GM18526 (cell line): Measurements from ENCODE around the gene DPYD.

ENCODE experiments used
- POLR2A ChIP-seq: IDR thresholded peaks from 3 replicates; pipeline ENCODE4 v1.6.1; 2011; ENCODE audit not compliant: insufficient read length; ENCODE audit errors: extremely low read depth

The DPYD gene

DNA sequence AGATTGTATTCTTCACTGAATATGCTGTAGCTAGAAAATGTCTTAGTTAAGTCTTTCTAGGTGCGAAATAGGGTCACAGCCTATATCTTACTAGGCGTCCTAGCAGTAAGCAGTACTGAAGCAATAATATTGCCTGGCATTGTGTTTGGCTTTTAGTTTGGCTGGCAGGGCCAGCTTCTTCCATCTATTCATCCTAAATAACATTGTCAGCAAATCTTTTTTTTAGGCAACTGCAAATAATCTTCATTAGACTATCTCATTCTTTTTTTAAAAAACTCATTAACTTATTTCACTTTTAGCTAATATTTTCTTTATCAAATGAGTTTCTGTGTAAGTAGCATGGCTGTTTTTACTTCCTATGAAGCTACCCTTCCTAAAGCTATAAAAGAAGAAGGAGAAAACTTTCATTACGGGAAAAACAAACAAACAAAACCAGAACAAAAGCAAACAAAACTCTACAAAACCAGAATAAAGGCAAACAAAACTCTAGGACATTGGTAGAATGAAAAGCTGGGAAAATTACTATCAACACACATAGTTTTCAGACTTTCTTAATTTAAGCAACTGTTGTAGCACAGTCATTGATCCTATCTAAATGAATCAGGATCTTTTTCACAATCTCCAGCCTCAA, 506.0 kb downstream of the DPYD start:
- TF ChIP-seq POLR2A, result no peak

DNA sequence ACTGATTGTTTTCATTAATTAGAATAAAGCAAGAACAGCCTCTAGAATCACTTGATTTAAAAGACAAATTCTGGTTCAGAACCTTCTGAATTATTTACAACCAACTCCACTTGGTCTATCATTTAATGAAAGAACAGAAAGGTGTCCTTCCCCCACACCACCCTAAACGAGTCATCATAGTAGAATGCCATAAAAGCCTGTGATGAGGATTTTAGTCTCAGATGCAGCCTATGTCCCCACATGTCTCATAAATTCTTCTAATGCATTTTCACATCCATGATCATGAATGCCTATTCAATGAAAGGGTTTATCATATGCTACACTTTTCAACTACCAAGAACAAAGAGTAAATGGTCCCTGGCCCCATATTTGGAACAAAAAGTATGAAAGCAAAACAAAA, 508.1 kb downstream of the DPYD start:
- TF ChIP-seq POLR2A, result no peak

DNA sequence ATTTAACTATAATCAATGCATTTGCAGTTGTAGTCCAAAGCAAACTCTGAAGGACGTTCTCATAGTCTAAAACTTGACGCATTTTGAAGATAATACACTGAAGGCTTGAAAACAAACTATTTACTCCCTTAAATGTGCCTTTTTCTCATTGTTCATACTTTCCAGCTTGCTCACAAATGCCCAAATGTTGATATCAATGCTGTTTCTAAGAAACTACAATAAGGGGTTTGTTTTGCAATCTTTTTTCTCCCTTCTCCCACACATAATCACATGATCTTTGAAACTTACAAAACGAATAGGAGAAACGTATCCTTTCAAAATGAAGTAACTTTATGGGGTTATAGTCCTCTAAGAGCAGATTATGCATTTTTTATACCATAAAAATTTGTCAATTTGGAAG, 508.7 kb downstream of the DPYD start:
- TF ChIP-seq POLR2A, result no peak

DNA sequence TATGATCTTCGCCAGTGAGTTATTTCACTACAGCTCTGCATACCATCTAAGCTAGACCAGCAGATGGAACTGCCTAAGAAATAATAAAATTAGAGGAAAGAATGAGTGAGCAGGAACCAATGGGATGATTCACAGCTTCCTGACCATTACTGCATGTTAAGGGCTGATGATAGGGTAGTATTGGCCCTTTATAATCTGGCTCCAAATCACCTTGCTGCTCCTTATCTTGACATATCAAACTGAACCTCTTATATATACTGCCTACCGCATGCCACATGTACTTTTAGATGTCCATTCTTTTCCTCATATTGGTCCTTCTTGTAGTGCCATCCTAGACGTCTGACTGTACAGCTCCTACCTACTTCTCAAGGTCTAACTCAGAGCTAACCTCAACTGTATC, 524.4 kb downstream of the DPYD start:
- no peak for TF ChIP-seq POLR2A

DNA sequence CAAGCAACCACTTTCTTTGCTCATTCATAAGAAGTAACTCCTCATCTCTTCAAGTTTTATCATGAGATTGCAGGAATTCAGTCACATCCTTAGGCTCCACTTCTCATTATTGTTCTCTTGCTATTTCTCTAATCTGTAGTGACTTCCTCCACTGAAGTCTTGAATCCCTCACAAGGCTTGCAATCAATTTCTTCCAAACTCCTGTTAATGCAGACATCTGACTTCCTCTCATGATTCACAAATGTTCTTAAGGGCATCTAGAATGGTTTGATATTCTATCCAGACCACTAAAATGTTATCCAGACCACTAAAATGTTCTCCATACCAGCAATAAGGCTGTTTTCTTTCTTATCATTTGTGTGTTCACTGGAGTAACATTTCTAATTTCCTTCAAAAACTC, 528.1 kb downstream of the DPYD start:
- TF ChIP-seq POLR2A, result no peak

DNA sequence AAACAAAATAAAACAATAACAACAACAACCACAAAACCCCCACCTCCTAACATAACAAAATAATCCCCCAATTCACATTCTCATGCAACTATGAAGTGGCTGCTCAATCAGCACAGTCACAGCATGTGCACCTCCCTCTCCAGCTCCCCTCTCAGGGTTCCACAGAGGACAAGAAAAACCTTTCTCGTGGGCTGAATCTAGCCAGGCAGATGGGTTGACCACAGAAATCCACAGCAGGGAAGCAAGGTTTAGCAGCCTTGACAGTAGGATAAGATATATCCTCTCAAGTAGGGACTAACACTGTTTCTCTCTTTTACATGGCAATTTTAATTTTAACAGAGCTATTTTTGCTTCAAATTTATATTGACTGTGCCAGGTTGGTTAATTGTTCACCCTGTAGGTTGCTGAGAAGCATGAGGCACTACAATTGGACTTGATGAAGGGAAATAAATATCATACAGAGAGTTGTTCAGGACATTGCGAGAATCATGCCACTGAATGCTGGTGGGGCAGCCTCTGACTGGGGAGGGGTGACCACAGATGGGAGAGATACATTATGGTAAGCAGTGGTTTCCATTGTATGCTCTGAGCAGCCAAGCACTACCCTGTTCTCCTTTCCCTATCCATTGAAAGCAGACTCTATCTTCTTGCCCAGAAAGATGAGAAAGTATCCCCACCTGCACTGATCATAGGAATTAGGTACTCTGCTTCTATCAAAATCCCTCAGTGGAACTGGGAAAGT, 535.1 kb downstream of the DPYD start:
- TF ChIP-seq POLR2A, result no peak

DNA sequence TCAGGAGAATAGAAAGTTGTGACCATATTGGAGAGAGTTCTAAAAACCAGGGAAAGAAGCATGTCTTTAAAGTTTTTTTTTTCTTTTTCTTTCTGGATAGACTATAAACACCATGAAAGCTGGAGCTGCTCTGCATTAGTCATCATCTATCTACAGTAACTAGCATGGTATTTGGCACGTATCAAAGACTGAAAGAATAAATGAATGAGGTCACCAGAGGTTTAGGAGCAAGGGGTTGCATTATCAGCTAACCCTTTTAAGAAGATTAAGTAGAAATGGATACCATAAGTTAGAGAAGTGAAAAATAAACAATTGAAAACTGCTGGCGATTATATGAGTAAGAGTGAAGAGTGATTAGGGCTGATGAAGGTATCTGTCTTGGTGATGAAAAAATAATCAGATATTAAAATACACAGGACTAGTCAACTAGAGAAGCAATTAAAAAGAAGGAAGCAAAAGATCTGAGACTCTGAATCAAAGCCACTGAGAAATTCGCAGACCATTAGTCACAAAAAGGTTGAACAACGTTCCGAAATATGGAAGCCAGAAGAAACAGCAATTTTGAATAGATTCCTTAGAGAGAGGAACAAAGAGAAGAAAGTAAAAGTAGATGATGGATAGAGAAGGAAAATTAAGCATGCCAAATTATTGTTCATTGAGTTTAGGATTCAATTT, 536.4 kb downstream of the DPYD start:
- no peak for TF ChIP-seq POLR2A

DNA sequence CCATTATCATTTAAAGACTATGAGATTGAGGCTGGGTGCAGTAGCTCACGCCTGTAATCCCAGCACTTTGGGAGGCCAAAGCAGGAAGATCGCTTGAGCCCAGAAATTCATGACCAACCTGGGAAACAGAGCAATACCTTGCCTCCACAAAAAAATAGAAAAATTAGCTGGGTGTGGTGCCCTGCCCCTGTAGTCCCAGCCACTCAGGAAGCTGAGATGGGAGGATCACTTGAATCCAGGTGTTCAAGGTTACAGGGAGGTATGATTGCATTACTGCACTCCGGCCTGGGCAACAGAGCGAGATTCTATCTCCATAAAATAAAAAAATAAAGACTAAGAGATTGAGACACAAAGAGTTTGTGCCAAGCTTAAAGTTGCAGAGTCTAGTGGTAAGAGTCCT, 537.0 kb downstream of the DPYD start:
- no peak for TF ChIP-seq POLR2A

DNA sequence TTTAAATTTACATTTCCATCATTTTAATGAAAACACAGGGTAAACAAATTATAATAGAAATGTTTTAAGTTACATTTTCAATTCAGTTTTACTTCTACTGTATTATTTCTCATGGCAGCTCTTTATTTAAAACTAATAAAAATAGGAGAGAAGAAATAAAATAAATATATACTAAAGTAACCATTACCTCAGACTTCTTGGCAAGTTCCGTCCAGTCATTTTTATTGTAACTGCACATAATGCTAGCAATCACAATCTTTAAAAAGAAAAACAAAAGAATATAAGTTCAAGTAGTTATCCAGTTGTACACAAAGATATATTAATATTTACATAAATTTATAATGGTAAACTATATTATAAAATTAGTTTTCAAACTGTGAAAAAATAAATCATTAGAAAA, 538.6 kb downstream of the DPYD start:
- no peak for TF ChIP-seq POLR2A

DNA sequence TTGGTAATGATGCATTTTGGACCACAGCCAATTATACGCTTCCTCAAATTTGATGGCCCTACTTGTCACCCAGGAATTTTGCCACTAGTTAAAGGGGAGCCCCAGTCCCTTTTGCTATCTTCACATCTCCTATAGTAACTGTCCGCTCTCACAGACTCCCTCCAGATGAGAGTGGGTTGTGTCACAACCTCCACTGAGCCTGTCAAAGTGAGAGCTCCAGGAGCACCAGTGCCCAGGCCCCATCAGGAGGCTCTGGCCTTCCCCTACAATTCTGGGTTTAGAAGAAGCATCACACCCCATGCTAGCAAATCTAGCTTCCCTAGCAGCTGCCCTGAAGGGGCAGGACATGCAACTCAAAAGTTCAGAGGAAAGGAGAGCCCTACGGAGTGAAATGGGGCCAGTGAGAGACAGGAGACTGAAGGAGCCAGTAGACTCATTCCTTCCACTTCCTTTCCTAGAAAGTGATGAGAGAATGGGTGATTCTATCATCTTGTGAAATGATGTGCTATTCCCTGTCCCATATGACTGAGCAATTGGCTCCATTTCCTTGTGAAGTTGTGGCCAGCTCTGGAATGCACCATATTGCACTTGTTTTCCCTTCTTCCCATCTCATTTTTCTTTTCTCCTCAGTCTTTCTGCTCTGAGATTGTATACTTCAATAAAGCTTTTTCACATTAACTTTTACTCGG, 541.3 kb downstream of the DPYD start:
- TF ChIP-seq POLR2A, result no peak

DNA sequence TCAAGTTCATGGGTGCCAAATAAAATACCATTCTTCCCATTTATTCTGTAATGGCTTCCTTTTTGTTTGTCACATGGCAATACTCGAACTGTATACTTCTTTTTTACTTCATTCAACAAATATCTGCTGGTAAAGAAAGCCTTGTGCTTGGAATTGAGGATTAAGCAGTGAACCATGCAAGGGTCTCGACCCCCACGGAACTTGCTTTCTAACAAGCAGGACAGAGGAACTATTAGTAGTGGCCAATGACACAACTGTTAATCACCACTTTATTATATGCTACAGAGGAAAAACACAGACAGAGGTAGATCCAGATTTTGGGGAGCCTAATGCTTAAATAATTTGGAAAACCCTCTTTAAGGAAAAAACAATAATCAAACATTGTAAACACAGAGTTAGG, 542.2 kb downstream of the DPYD start:
- no peak for TF ChIP-seq POLR2A

DNA sequence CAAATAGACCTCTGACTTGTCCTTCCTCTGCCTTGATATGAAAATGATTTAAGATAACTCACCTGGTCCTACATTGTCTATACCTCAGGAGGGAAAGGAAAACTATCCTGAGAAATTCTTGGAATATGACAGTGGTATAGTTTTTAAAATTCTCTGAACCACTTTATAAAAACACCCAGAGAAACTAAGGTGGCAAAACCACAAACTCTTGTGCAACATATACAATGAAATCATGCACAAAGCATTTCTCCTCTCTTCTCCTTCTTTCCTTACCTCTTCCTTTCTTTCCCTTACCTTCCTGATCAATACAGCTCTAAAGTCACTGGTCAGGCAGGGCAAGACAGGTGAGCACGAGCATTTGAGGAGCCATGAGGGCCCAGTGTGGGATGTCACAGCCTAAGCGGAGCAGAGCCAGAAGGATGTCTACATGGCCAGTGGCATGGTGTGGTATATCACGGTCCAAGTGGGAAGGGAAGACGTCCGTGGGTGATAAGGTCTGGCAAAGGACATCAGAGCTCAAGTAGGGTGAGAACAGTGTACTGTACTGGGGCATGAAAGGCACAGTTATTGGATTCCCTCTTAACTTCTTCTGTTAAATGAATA, 543.3 kb downstream of the DPYD start:
- TF ChIP-seq POLR2A, result no peak

DNA sequence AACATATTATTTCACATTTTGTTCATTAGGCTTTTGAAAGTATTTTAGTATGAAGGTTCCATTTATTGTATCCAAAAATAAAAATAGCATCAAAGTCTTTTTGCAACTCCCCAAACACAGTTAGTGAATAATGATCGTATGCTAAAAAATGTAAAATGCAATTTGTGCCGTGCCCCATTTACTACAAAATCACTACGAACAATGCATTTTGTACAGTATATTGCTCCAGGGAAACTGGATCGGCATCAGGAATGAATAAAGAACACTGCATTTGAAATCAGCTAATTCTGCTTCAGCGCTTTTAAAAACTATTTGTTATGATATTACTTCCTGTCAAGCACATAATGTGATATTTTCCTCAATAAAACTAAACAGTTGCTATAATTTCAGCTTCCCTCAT, 547.8 kb downstream of the DPYD start:
- TF ChIP-seq POLR2A, result no peak

DNA sequence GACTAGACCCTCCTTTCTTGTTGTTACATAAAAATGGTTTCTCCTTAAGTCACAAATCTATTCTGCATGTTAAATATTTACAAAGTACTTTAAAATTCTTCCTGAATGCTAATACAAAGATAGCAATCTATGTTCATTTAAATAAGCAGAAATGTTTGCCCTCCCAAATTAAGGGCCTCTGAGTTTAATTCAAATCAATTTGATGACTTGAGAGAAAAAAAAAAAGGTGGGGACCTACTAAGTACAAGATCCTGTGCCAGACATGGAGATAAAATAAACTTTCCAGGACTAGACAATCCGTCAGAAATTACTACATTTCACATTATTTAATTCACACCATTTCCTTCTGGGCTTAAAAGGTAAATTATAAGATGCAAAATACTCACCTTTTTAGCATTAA, 548.3 kb downstream of the DPYD start:
- no peak for TF ChIP-seq POLR2A

DNA sequence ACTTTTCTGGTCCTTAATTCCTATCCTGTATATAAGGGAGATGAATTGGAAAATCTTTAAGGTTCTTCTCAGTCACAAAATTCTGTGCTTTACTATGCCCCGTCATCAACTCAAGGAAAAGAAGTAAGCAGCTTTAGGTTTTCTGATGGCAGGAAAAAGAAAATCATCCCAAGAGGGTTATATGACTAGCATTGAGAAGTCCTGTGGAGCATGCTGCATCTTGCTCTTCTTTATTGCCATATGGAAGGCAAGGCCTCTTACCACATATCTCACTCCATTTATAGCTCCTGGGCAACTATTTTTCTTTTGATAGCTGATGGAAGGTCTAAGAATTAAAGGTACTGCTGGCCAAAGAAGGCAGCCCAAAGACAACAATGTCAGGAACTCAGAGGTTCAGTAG, 552.5 kb downstream of the DPYD start:
- no peak for TF ChIP-seq POLR2A
